ENCODE data around the gene CSDE1.

- TF ChIP-seq CTCF (IDR thresholded peaks at IDR 0.05; ENCODE audit: low read depth, low read length, poor library complexity, severe bottlenecking) (no peak), EZH2phosphoT487 (IDR thresholded peaks at IDR 0.05; ENCODE audit: borderline replicate concordance, low read length) (no peak)
Observed at GRCh38 chr1:114771992-114772391, 14.2 kb upstream of the CSDE1 start.
